H1 (cell line): ENCODE measurements around the gene PRRG4. TPM values are rescaled to one million over a fixed set of nuclear protein-coding genes. Genes with fewer than 3 reads are reported as not detected.

Experiments used
- CTCF ChIA-PET: fragments of 300-600 bp; sonication (Branson Sonifier 250); formaldehyde crosslinking; loops from one replicate; lab custom pipeline; 2021; ENCODE audit not compliant: partially characterized antibody; lab: Charles Lee
- POLR2A ChIA-PET: fragments of 300-600 bp; sonication (Branson Sonifier 250); formaldehyde crosslinking; loops from one replicate; lab custom pipeline; 2021; ENCODE audit warnings: inconsistent platforms; ENCODE audit not compliant: partially characterized antibody; lab: Charles Lee
- DNase-seq, 2 experiments: peaks; one replicate each; pipeline versions ENCODE4 v3.0.0 to v3.0.0-alpha.2; 2010 to 2022; ENCODE audit warnings: low spot score in 2 of 2, low read depth in 1 of 2, mixed read lengths in 1 of 2
- FAIRE-seq: peaks from 2 replicates; lab custom pipeline; 2011; peaks lifted over from hg19 to GRCh38; lab: Jason Lieb, UNC
- H2AFZ ChIP-seq: 2 replicates; pipeline ENCODE4 v1.8.1; 2012; ENCODE audit warnings: low read length, inconsistent platforms
- H2AK5ac ChIP-seq: 2 replicates; pipeline ENCODE4 v1.6.1; 2013; ENCODE audit warnings: low read depth, low read length
- H2BK120ac ChIP-seq: replicated peaks from 2 replicates; pipeline ENCODE3; 2013; ENCODE audit warnings: low read depth, low read length, inconsistent platforms
- H2BK12ac ChIP-seq: 2 replicates; pipeline ENCODE4 v1.6.1; 2013; ENCODE audit warnings: low read depth, low read length
- H2BK15ac ChIP-seq: 2 replicates; pipeline ENCODE4 v1.6.1; 2013; ENCODE audit warnings: low read length
- H2BK20ac ChIP-seq: 2 replicates; pipeline ENCODE4 v1.6.1; 2013; ENCODE audit warnings: low read length
- H2BK5ac ChIP-seq: 2 replicates; pipeline ENCODE4 v1.6.1; 2013; ENCODE audit warnings: low read depth, low read length
- H3K14ac ChIP-seq: 2 replicates; pipeline ENCODE4 v1.6.1; 2013; ENCODE audit warnings: inconsistent platforms; ENCODE audit not compliant: insufficient read length
- H3K18ac ChIP-seq: 2 replicates; pipeline ENCODE4 v1.6.1; 2013; ENCODE audit warnings: low read length; ENCODE audit errors: extremely low read depth
- H3K23ac ChIP-seq: 2 replicates; pipeline ENCODE4 v1.6.1; 2013; ENCODE audit warnings: inconsistent platforms; ENCODE audit not compliant: insufficient read length
- H3K23me2 ChIP-seq: 2 replicates; pipeline ENCODE4 v1.6.1; 2013; ENCODE audit warnings: low read depth, low read length
- H3K27ac ChIP-seq: 2 replicates; pipeline ENCODE4 v1.6.1; 2011; ENCODE audit warnings: low read depth, low read length, inconsistent platforms
- H3K27me3 ChIP-seq, 4 experiments: replicated peaks in 1 of 4; 1 replicate in 1 of 4; 2 replicates in 3 of 4; pipeline versions ENCODE4 v1.6.1 to v1.8.1; 2011 to 2013; ENCODE audit warnings: low read length in 3 of 4, mild to moderate bottlenecking in 3 of 4, inconsistent platforms in 2 of 4, mixed read lengths in 2 of 4, moderate library complexity in 1 of 4; ENCODE audit not compliant: control insufficient read depth in 3 of 4, insufficient read depth in 3 of 4; ENCODE audit errors: extremely low read depth in 1 of 4
- H3K36me3 ChIP-seq, 4 experiments: 2 replicates each; pipeline versions ENCODE4 v1.6.1 to v1.8.1; 2011 to 2013; ENCODE audit warnings: mild to moderate bottlenecking in 4 of 4, low read length in 3 of 4, moderate library complexity in 2 of 4, control low read depth in 1 of 4, inconsistent platforms in 1 of 4; ENCODE audit not compliant: insufficient read depth in 4 of 4, control insufficient read depth in 2 of 4
- H3K4ac ChIP-seq: replicated peaks from 2 replicates; pipeline ENCODE3; 2013; ENCODE audit warnings: low read length, low read depth, mixed read lengths, inconsistent platforms; ENCODE audit not compliant: insufficient read length
- H3K4me1 ChIP-seq, 4 experiments: replicated peaks in 1 of 4; 1 replicate in 1 of 4; 2 replicates in 3 of 4; pipeline versions ENCODE4 v1.6.1 to v1.8.1; 2011 to 2013; ENCODE audit warnings: low read length in 3 of 4, inconsistent platforms in 2 of 4, mixed read lengths in 1 of 4; ENCODE audit not compliant: insufficient read depth in 4 of 4, control insufficient read depth in 3 of 4
- H3K4me2 ChIP-seq, 2 experiments: 2 replicates each; pipeline versions ENCODE4 v1.6.1 to v1.8.1; 2011 to 2013; ENCODE audit warnings: low read depth in 2 of 2, low read length in 2 of 2, control low read depth in 1 of 2, inconsistent platforms in 1 of 2, mild to moderate bottlenecking in 1 of 2; ENCODE audit not compliant: insufficient read depth in 1 of 2
- H3K4me3 ChIP-seq, 4 experiments: fragments of 200-600, 300-600 bp in 1 of 4; sonication (generic), shearing (Covaris generic), sonication (Bioruptor Twin) in 1 of 4; 2 replicates each; pipeline versions ENCODE4 v1.5.1 to v1.8.1; 2011 to 2016; ENCODE audit warnings: low read length in 4 of 4, low read depth in 3 of 4, control low read depth in 2 of 4, inconsistent platforms in 2 of 4, mild to moderate bottlenecking in 2 of 4, mixed read lengths in 1 of 4, moderate library complexity in 1 of 4; ENCODE audit not compliant: insufficient read depth in 2 of 4; ENCODE audit errors: extremely low read depth in 1 of 4
- H3K56ac ChIP-seq: replicated peaks from 2 replicates; pipeline ENCODE3; 2013; ENCODE audit warnings: low read depth, mild to moderate bottlenecking, mixed read lengths, low read length, inconsistent platforms; ENCODE audit not compliant: insufficient read length
- H3K79me1 ChIP-seq: 2 replicates; pipeline ENCODE4 v1.6.1; 2013; ENCODE audit warnings: low read depth, low read length, control low read depth
- H3K79me2 ChIP-seq, 2 experiments: 2 replicates each; pipeline versions ENCODE4 v1.6.1 to v1.8.1; 2012 to 2013; ENCODE audit warnings: low read length in 2 of 2, mild to moderate bottlenecking in 2 of 2, inconsistent platforms in 1 of 2; ENCODE audit not compliant: insufficient read depth in 2 of 2, control insufficient read depth in 1 of 2
- H3K9ac ChIP-seq, 4 experiments: replicated peaks in 1 of 4; 1 replicate in 1 of 4; 2 replicates in 3 of 4; pipeline versions ENCODE4 v1.6.1 to v1.8.1; 2011 to 2013; ENCODE audit warnings: low read depth in 3 of 4, low read length in 3 of 4, control low read depth in 2 of 4, mild to moderate bottlenecking in 2 of 4, moderate library complexity in 2 of 4, inconsistent platforms in 1 of 4; ENCODE audit errors: extremely low read depth in 1 of 4
- H3K9me3 ChIP-seq, 2 experiments: 2 replicates each; pipeline versions ENCODE4 v1.6.1 to v1.8.1; 2012 to 2013; ENCODE audit warnings: mild to moderate bottlenecking in 2 of 2, moderate library complexity in 2 of 2, control low read depth in 1 of 2, inconsistent platforms in 1 of 2, low read depth in 1 of 2, low read length in 1 of 2, mixed read lengths in 1 of 2; ENCODE audit not compliant: insufficient read depth in 2 of 2
- H4K20me1 ChIP-seq, 2 experiments: replicated peaks in 1 of 2; 2 replicates each; pipeline versions ENCODE3 to v1.8.1; 2011 to 2013; ENCODE audit warnings: inconsistent platforms in 2 of 2, low read length in 2 of 2, mild to moderate bottlenecking in 1 of 2; ENCODE audit not compliant: insufficient read depth in 2 of 2, control insufficient read depth in 1 of 2
- H4K5ac ChIP-seq: 2 replicates; pipeline ENCODE4 v1.6.1; 2013; ENCODE audit warnings: low read length, low read depth, mixed read lengths, inconsistent platforms; ENCODE audit not compliant: insufficient read length
- H4K8ac ChIP-seq: 2 replicates; pipeline ENCODE4 v1.8.0; 2013; ENCODE audit warnings: mild to moderate bottlenecking, moderate library complexity, low read length, inconsistent platforms; ENCODE audit not compliant: insufficient read depth; ENCODE audit errors: extremely low read depth
- H4K91ac ChIP-seq: replicated peaks from 2 replicates; pipeline ENCODE3; 2013; ENCODE audit warnings: low read length, mixed read lengths, inconsistent platforms; ENCODE audit not compliant: insufficient read length
- BCL11A ChIP-seq, 2 experiments: IDR thresholded peaks; one replicate each; pipeline ENCODE4 v1.6.1; 2011; ENCODE audit warnings: low read depth in 2 of 2, low read length in 2 of 2, mild to moderate bottlenecking in 2 of 2
- EZH2 ChIP-seq: fragments of 200-600 bp; sonication (generic); IDR thresholded peaks from 2 replicates; pipeline ENCODE4 v1.7.1; 2012; ENCODE audit warnings: low read depth, mild to moderate bottlenecking, moderate library complexity, low read length, inconsistent platforms; ENCODE audit not compliant: severe bottlenecking
- HDAC2 ChIP-seq, 2 experiments: fragments of 300-600 bp in 1 of 2; sonication (generic) in 1 of 2; IDR thresholded peaks; 2 replicates each; pipeline ENCODE4 v1.6.1; 2011 to 2012; ENCODE audit warnings: low read depth in 2 of 2, low read length in 2 of 2, mild to moderate bottlenecking in 2 of 2, moderate library complexity in 2 of 2, borderline replicate concordance in 1 of 2, inconsistent platforms in 1 of 2
- KDM4A ChIP-seq: IDR thresholded peaks from one replicate; pipeline ENCODE4 v1.7.1; 2012; ENCODE audit warnings: low read depth, mild to moderate bottlenecking, moderate library complexity, low read length, inconsistent platforms; ENCODE audit not compliant: severe bottlenecking
- POLR2A ChIP-seq, 2 experiments: IDR thresholded peaks; 1 replicate in 1 of 2; 2 replicates in 1 of 2; pipeline ENCODE4 v1.6.1; 2011; ENCODE audit warnings: low read depth in 2 of 2, low read length in 2 of 2, mild to moderate bottlenecking in 2 of 2; ENCODE audit errors: control extremely low read depth in 1 of 2
- RNF2 ChIP-seq: fragments of 200-900, 300-1000 bp; sonication (generic); IDR thresholded peaks from 2 replicates; pipeline ENCODE4 v1.7.1; 2016; ENCODE audit warnings: borderline replicate concordance, low read depth, mild to moderate bottlenecking, antibody characterized with exemption, low read length; ENCODE audit not compliant: poor library complexity, severe bottlenecking; ENCODE audit errors: missing control alignments
- RXRA ChIP-seq: IDR thresholded peaks from 2 replicates; pipeline ENCODE4 v1.6.1; 2011; ENCODE audit warnings: low read depth, mild to moderate bottlenecking, low read length, moderate library complexity; ENCODE audit not compliant: insufficient read depth
- SP1 ChIP-seq: IDR thresholded peaks from 2 replicates; pipeline ENCODE4 v1.6.1; 2011; ENCODE audit warnings: low read depth, low read length
- SP2 ChIP-seq: IDR thresholded peaks from 2 replicates; pipeline ENCODE4 v1.6.1; 2012; ENCODE audit warnings: mild to moderate bottlenecking, low read length, inconsistent platforms
- SP4 ChIP-seq: IDR thresholded peaks from 2 replicates; pipeline ENCODE4 v1.6.1; 2012; ENCODE audit warnings: low read length, inconsistent platforms
- TCF12 ChIP-seq: IDR thresholded peaks from 2 replicates; pipeline ENCODE4 v1.6.1; 2011; ENCODE audit warnings: low read depth, mild to moderate bottlenecking, low read length
- WGBS, 2 experiments: shearing (Covaris generic) in 1 of 2; methylation state at CpG; one replicate each; pipeline versions ENCODE4 v1.1.6 to v1.1.7; 2013 to 2015; ENCODE audit warnings: low lambda C conversion rate in 2 of 2, mixed read lengths in 2 of 2, inconsistent platforms in 1 of 2, low coverage in 1 of 2, missing lambda C conversion rate in 1 of 2; ENCODE audit not compliant: insufficient replicate concordance in 2 of 2, insufficient coverage in 1 of 2, insufficient read length in 1 of 2; ENCODE audit errors: extremely low coverage in 1 of 2, missing lambda C conversion rate in 1 of 2; 5-methylcytosine and 5-hydroxymethylcytosine counted together
- polyA plus RNA-seq, 7 experiments: library from polyadenylated mRNA; depleted of rRNA in 3 of 7; stranded (reverse) in 5 of 7; unstranded in 2 of 7; fragments of >200 nt in 5 of 7; fragments of 200-250 nt in 2 of 7; gene quantifications; 1 replicate in 5 of 7; 2 replicates in 1 of 7; 4 replicates in 1 of 7; pipeline versions ENCODE4 v1.2.1 to v1.2.3, GENCODE V29; 2011 to 2013; ENCODE audit warnings: missing spikeins in 2 of 7, mixed read lengths in 2 of 7
- total RNA-seq: library from RNA; stranded (reverse); fragmentation: NEBNext Ultra II Directional; extraction: Animal tissue kit (Norgen Biotek cat#: 25700); gene quantifications from 2 replicates; pipeline ENCODE4 v1.2.1, GENCODE V29; 2021

The PRRG4 gene
- total and polyA plus RNA-seq, 2 of the 8 experiments (the other 6 are each of a cell fraction or from before 2014, with no cell fraction given) = 0.65 to 1.7 TPM

- 2% methylated on average over 10 of the region's 10 CpGs; no CpG with 5 or more reads in 1 of the 2 experiments for WGBS, 2 experiments
- no peak overlapping the region for H3K14ac ChIP-seq
- peaks cover 9 to 10% of the 10 kb centered on the region in 2 experiments for H3K9me3 ChIP-seq
- H4K20me1 ChIP-seq = peaks cover 4 to 6% of the 10 kb centered on the region in 2 experiments
- peak overlapping the region; percentile 64 to 91 (median 84) for H3K9ac ChIP-seq
- ChIA-PET POLR2A (interaction anchor here (0.6 to 3.1 kb wide), 23 partner anchors 7 to 450 kb away, joined by 3 to 19 read pairs (median 4); partner anchors contain the start of genes DEPDC7 and TCP11L1), CTCF (interaction anchor here (0.6 to 1.6 kb wide), 4 partner anchors 11 to 50 kb away, joined by 3 to 6 read pairs (median 3); no protein-coding TSS in a partner anchor)
- H3K36me3 ChIP-seq = peaks cover 0 to 19% (median 2%) of the 10 kb centered on the region in 4 experiments; a peak in 2 of 8 replicates
- H2AK5ac ChIP-seq = no peak overlapping the region; the same call in 1 of the 2 replicates
- H4K5ac ChIP-seq = peak overlapping the region; percentile 100
- H3K4ac ChIP-seq = peak overlapping the region; percentile 96
- peak overlapping the region; percentile 93 for H3K27ac ChIP-seq
- peak overlapping the region; percentile 92 for H4K91ac ChIP-seq
- H2BK12ac ChIP-seq = peak overlapping the region; percentile 23; the same call in 1 of the 2 replicates
- FAIRE-seq (peak; percentile 73), DNase-seq (no peak)
- H3K23me2 ChIP-seq = no peaks in the 10 kb centered on the region
- peak overlapping the region; percentile 94 for H2BK5ac ChIP-seq
- peak overlapping the region; percentile 59 to 98 (median 85) for H3K4me3 ChIP-seq
- peak overlapping the region; percentile 94 for H2BK20ac ChIP-seq
- H3K18ac ChIP-seq = peak overlapping the region; percentile 98
- no peaks in the 10 kb centered on the region for H3K27me3 ChIP-seq
- peak overlapping the region; percentile 88 for H3K56ac ChIP-seq
- no peak overlapping the region for H2AFZ ChIP-seq
- peak overlapping the region; percentile 74 to 85 for H3K4me2 ChIP-seq
- H3K79me2 ChIP-seq = peaks cover 16 to 35% of the 10 kb centered on the region in 2 experiments
- peaks cover 0 to 18% (median 0%) of the 10 kb centered on the region in 4 experiments; a peak in 3 of 7 replicates for H3K4me1 ChIP-seq
- no peaks in the 10 kb centered on the region for H3K79me1 ChIP-seq
- H2BK15ac ChIP-seq = 0 out of 2 replicates have a peak overlapping the region, but pooled peaks have one; percentile 26
- no peak overlapping the region for H4K8ac ChIP-seq
- no peak overlapping the region for H3K23ac ChIP-seq
- H2BK120ac ChIP-seq = peak overlapping the region; percentile 97
- no peak for TF ChIP-seq RNF2
- no peak for TF ChIP-seq EZH2
- 0 out of 2 replicates have a peak, but pooled peaks have one; percentile 3 for TF ChIP-seq TCF12
- TF ChIP-seq RXRA = no peak
- TF ChIP-seq POLR2A (IDR thresholded peaks at IDR 0.05; ENCODE audit: control extremely low read depth in 1 of 2, low read depth in 2 of 2, low read length in 2 of 2) = no peak; a peak in 1 of 3 replicates
- TF ChIP-seq SP1 = no peak
- no peak for TF ChIP-seq SP4
- no peak for TF ChIP-seq KDM4A
- no peak for TF ChIP-seq BCL11A (IDR thresholded peaks at IDR 0.05; ENCODE audit: low read depth in 2 of 2, low read length in 2 of 2)
- TF ChIP-seq SP2 = no peak
- no peak for TF ChIP-seq HDAC2 (IDR thresholded peaks at IDR 0.05; ENCODE audit: borderline replicate concordance in 1 of 2, low read depth in 2 of 2, low read length in 2 of 2)
Measured at GRCh38 chr11:32891657-32892354, 62.1 kb downstream of the PRRG4 start.
